Measurements from ENCODE around the gene CCDC68.

DNA sequence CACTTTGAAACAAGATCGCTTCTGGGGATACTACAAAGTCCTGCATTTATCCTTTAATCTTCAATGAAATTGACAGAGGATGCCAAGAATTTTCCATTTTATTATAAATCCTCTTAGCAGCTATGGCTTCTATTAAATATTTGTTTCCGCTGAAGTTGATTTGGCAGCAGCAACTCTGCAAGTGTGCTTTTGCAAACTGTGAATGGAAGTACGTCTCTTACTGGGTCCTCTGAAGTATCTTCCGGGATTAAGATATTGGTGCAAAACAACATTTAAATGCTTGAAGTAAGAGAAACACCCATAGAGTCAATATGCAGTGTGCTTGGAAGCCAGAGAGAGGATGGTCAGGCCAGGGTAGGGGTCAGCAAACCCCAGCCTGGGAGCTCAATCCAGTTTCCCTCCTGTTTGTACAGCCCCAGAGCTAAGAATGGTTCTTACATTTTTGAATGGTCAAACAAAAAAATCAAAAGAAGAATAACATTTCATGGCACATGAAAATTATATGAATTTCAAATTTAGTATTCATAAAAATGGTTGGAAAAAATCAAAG lies 13.6 kb downstream of the CCDC68 start:
- TF ChIP-seq, protein P1, sequence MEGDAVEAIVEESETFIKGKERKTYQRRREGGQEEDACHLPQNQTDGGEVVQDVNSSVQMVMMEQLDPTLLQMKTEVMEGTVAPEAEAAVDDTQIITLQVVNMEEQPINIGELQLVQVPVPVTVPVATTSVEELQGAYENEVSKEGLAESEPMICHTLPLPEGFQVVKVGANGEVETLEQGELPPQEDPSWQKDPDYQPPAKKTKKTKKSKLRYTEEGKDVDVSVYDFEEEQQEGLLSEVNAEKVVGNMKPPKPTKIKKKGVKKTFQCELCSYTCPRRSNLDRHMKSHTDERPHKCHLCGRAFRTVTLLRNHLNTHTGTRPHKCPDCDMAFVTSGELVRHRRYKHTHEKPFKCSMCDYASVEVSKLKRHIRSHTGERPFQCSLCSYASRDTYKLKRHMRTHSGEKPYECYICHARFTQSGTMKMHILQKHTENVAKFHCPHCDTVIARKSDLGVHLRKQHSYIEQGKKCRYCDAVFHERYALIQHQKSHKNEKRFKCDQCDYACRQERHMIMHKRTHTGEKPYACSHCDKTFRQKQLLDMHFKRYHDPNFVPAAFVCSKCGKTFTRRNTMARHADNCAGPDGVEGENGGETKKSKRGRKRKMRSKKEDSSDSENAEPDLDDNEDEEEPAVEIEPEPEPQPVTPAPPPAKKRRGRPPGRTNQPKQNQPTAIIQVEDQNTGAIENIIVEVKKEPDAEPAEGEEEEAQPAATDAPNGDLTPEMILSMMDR (IDR thresholded peaks at IDR 0.05): no peak
- TF ChIP-seq POLR2A (IDR thresholded peaks at IDR 0.05) (no peak), EP300 (IDR thresholded peaks at IDR 0.05) (no peak), POLR2AphosphoS5 (IDR thresholded peaks at IDR 0.05) (no peak)

Measured in upper lobe of left lung (tissue), 4 donors.